H1 (cell line): ENCODE data around the gene ANKRD6. TPM values are rescaled to one million over a fixed set of nuclear protein-coding genes. Genes with fewer than 3 reads are reported as not detected.

ENCODE experiments used
- CTCF ChIA-PET: fragments of 300-600 bp; sonication (Branson Sonifier 250); formaldehyde crosslinking; loops from one replicate; lab custom pipeline; 2021; ENCODE audit not compliant: partially characterized antibody; lab: Charles Lee
- POLR2A ChIA-PET: fragments of 300-600 bp; sonication (Branson Sonifier 250); formaldehyde crosslinking; loops from one replicate; lab custom pipeline; 2021; ENCODE audit warnings: inconsistent platforms; ENCODE audit not compliant: partially characterized antibody; lab: Charles Lee
- DNase-seq, 2 experiments: peaks; one replicate each; pipeline versions ENCODE4 v3.0.0 to v3.0.0-alpha.2; 2010 to 2022; ENCODE audit warnings: low spot score in 2 of 2, low read depth in 1 of 2, mixed read lengths in 1 of 2
- FAIRE-seq: peaks from 2 replicates; lab custom pipeline; 2011; peaks lifted over from hg19 to GRCh38; lab: Jason Lieb, UNC
- H2AFZ ChIP-seq: 2 replicates; pipeline ENCODE4 v1.8.1; 2012; ENCODE audit warnings: low read length, inconsistent platforms
- H2AK5ac ChIP-seq: 2 replicates; pipeline ENCODE4 v1.6.1; 2013; ENCODE audit warnings: low read depth, low read length
- H2BK120ac ChIP-seq: replicated peaks from 2 replicates; pipeline ENCODE3; 2013; ENCODE audit warnings: low read depth, low read length, inconsistent platforms
- H2BK12ac ChIP-seq: 2 replicates; pipeline ENCODE4 v1.6.1; 2013; ENCODE audit warnings: low read depth, low read length
- H2BK15ac ChIP-seq: 2 replicates; pipeline ENCODE4 v1.6.1; 2013; ENCODE audit warnings: low read length
- H2BK20ac ChIP-seq: 2 replicates; pipeline ENCODE4 v1.6.1; 2013; ENCODE audit warnings: low read length
- H2BK5ac ChIP-seq: 2 replicates; pipeline ENCODE4 v1.6.1; 2013; ENCODE audit warnings: low read depth, low read length
- H3K14ac ChIP-seq: 2 replicates; pipeline ENCODE4 v1.6.1; 2013; ENCODE audit warnings: inconsistent platforms; ENCODE audit not compliant: insufficient read length
- H3K18ac ChIP-seq: 2 replicates; pipeline ENCODE4 v1.6.1; 2013; ENCODE audit warnings: low read length; ENCODE audit errors: extremely low read depth
- H3K23ac ChIP-seq: 2 replicates; pipeline ENCODE4 v1.6.1; 2013; ENCODE audit warnings: inconsistent platforms; ENCODE audit not compliant: insufficient read length
- H3K23me2 ChIP-seq: 2 replicates; pipeline ENCODE4 v1.6.1; 2013; ENCODE audit warnings: low read depth, low read length
- H3K27ac ChIP-seq: 2 replicates; pipeline ENCODE4 v1.6.1; 2011; ENCODE audit warnings: low read depth, low read length, inconsistent platforms
- H3K27me3 ChIP-seq, 4 experiments: replicated peaks in 1 of 4; 1 replicate in 1 of 4; 2 replicates in 3 of 4; pipeline versions ENCODE4 v1.6.1 to v1.8.1; 2011 to 2013; ENCODE audit warnings: low read length in 3 of 4, mild to moderate bottlenecking in 3 of 4, inconsistent platforms in 2 of 4, mixed read lengths in 2 of 4, moderate library complexity in 1 of 4; ENCODE audit not compliant: control insufficient read depth in 3 of 4, insufficient read depth in 3 of 4; ENCODE audit errors: extremely low read depth in 1 of 4
- H3K36me3 ChIP-seq, 4 experiments: 2 replicates each; pipeline versions ENCODE4 v1.6.1 to v1.8.1; 2011 to 2013; ENCODE audit warnings: mild to moderate bottlenecking in 4 of 4, low read length in 3 of 4, moderate library complexity in 2 of 4, control low read depth in 1 of 4, inconsistent platforms in 1 of 4; ENCODE audit not compliant: insufficient read depth in 4 of 4, control insufficient read depth in 2 of 4
- H3K4ac ChIP-seq: replicated peaks from 2 replicates; pipeline ENCODE3; 2013; ENCODE audit warnings: low read length, low read depth, mixed read lengths, inconsistent platforms; ENCODE audit not compliant: insufficient read length
- H3K4me1 ChIP-seq, 4 experiments: replicated peaks in 1 of 4; 1 replicate in 1 of 4; 2 replicates in 3 of 4; pipeline versions ENCODE4 v1.6.1 to v1.8.1; 2011 to 2013; ENCODE audit warnings: low read length in 3 of 4, inconsistent platforms in 2 of 4, mixed read lengths in 1 of 4; ENCODE audit not compliant: insufficient read depth in 4 of 4, control insufficient read depth in 3 of 4
- H3K4me2 ChIP-seq, 2 experiments: 2 replicates each; pipeline versions ENCODE4 v1.6.1 to v1.8.1; 2011 to 2013; ENCODE audit warnings: low read depth in 2 of 2, low read length in 2 of 2, control low read depth in 1 of 2, inconsistent platforms in 1 of 2, mild to moderate bottlenecking in 1 of 2; ENCODE audit not compliant: insufficient read depth in 1 of 2
- H3K4me3 ChIP-seq, 4 experiments: fragments of 200-600, 300-600 bp in 1 of 4; sonication (generic), shearing (Covaris generic), sonication (Bioruptor Twin) in 1 of 4; 2 replicates each; pipeline versions ENCODE4 v1.5.1 to v1.8.1; 2011 to 2016; ENCODE audit warnings: low read length in 4 of 4, low read depth in 3 of 4, control low read depth in 2 of 4, inconsistent platforms in 2 of 4, mild to moderate bottlenecking in 2 of 4, mixed read lengths in 1 of 4, moderate library complexity in 1 of 4; ENCODE audit not compliant: insufficient read depth in 2 of 4; ENCODE audit errors: extremely low read depth in 1 of 4
- H3K56ac ChIP-seq: replicated peaks from 2 replicates; pipeline ENCODE3; 2013; ENCODE audit warnings: low read depth, mild to moderate bottlenecking, mixed read lengths, low read length, inconsistent platforms; ENCODE audit not compliant: insufficient read length
- H3K79me1 ChIP-seq: 2 replicates; pipeline ENCODE4 v1.6.1; 2013; ENCODE audit warnings: low read depth, low read length, control low read depth
- H3K79me2 ChIP-seq, 2 experiments: 2 replicates each; pipeline versions ENCODE4 v1.6.1 to v1.8.1; 2012 to 2013; ENCODE audit warnings: low read length in 2 of 2, mild to moderate bottlenecking in 2 of 2, inconsistent platforms in 1 of 2; ENCODE audit not compliant: insufficient read depth in 2 of 2, control insufficient read depth in 1 of 2
- H3K9ac ChIP-seq, 4 experiments: replicated peaks in 1 of 4; 1 replicate in 1 of 4; 2 replicates in 3 of 4; pipeline versions ENCODE4 v1.6.1 to v1.8.1; 2011 to 2013; ENCODE audit warnings: low read depth in 3 of 4, low read length in 3 of 4, control low read depth in 2 of 4, mild to moderate bottlenecking in 2 of 4, moderate library complexity in 2 of 4, inconsistent platforms in 1 of 4; ENCODE audit errors: extremely low read depth in 1 of 4
- H3K9me3 ChIP-seq, 2 experiments: 2 replicates each; pipeline versions ENCODE4 v1.6.1 to v1.8.1; 2012 to 2013; ENCODE audit warnings: mild to moderate bottlenecking in 2 of 2, moderate library complexity in 2 of 2, control low read depth in 1 of 2, inconsistent platforms in 1 of 2, low read depth in 1 of 2, low read length in 1 of 2, mixed read lengths in 1 of 2; ENCODE audit not compliant: insufficient read depth in 2 of 2
- H4K20me1 ChIP-seq, 2 experiments: replicated peaks in 1 of 2; 2 replicates each; pipeline versions ENCODE3 to v1.8.1; 2011 to 2013; ENCODE audit warnings: inconsistent platforms in 2 of 2, low read length in 2 of 2, mild to moderate bottlenecking in 1 of 2; ENCODE audit not compliant: insufficient read depth in 2 of 2, control insufficient read depth in 1 of 2
- H4K5ac ChIP-seq: 2 replicates; pipeline ENCODE4 v1.6.1; 2013; ENCODE audit warnings: low read length, low read depth, mixed read lengths, inconsistent platforms; ENCODE audit not compliant: insufficient read length
- H4K8ac ChIP-seq: 2 replicates; pipeline ENCODE4 v1.8.0; 2013; ENCODE audit warnings: mild to moderate bottlenecking, moderate library complexity, low read length, inconsistent platforms; ENCODE audit not compliant: insufficient read depth; ENCODE audit errors: extremely low read depth
- H4K91ac ChIP-seq: replicated peaks from 2 replicates; pipeline ENCODE3; 2013; ENCODE audit warnings: low read length, mixed read lengths, inconsistent platforms; ENCODE audit not compliant: insufficient read length
- CEBPB ChIP-seq: IDR thresholded peaks from 2 replicates; pipeline ENCODE4 v1.6.1; 2012; ENCODE audit warnings: low read depth, low read length
- FOSL1 ChIP-seq: IDR thresholded peaks from 2 replicates; pipeline ENCODE4 v1.6.1; 2011; ENCODE audit warnings: mild to moderate bottlenecking, low read depth, low read length, moderate library complexity; ENCODE audit not compliant: insufficient read depth
- KDM1A ChIP-seq: fragments of 200-600, 300-600 bp; sonication (generic); IDR thresholded peaks from 2 replicates; pipeline ENCODE4 v1.7.1; 2016; ENCODE audit warnings: mild to moderate bottlenecking, low read length, borderline replicate concordance
- MAX ChIP-seq: IDR thresholded peaks from 2 replicates; pipeline ENCODE4 v1.6.1; 2012; ENCODE audit warnings: inconsistent platforms
- RAD21 ChIP-seq, 2 experiments: IDR thresholded peaks in 1 of 2; conservative IDR thresholded peaks in 1 of 2; 2 replicates each; pipeline ENCODE4 v1.6.1; 2011; ENCODE audit warnings: low read depth in 2 of 2, low read length in 2 of 2, improper control_type of control experiment in 1 of 2, inconsistent platforms in 1 of 2, mild to moderate bottlenecking in 1 of 2, moderate library complexity in 1 of 2
- SP2 ChIP-seq: IDR thresholded peaks from 2 replicates; pipeline ENCODE4 v1.6.1; 2012; ENCODE audit warnings: mild to moderate bottlenecking, low read length, inconsistent platforms
- WGBS, 2 experiments: shearing (Covaris generic) in 1 of 2; methylation state at CpG; one replicate each; pipeline versions ENCODE4 v1.1.6 to v1.1.7; 2013 to 2015; ENCODE audit warnings: low lambda C conversion rate in 2 of 2, mixed read lengths in 2 of 2, inconsistent platforms in 1 of 2, low coverage in 1 of 2, missing lambda C conversion rate in 1 of 2; ENCODE audit not compliant: insufficient replicate concordance in 2 of 2, insufficient coverage in 1 of 2, insufficient read length in 1 of 2; ENCODE audit errors: extremely low coverage in 1 of 2, missing lambda C conversion rate in 1 of 2; 5-methylcytosine and 5-hydroxymethylcytosine counted together
- polyA plus RNA-seq, 7 experiments: library from polyadenylated mRNA; depleted of rRNA in 3 of 7; stranded (reverse) in 5 of 7; unstranded in 2 of 7; fragments of >200 nt in 5 of 7; fragments of 200-250 nt in 2 of 7; gene quantifications; 1 replicate in 5 of 7; 2 replicates in 1 of 7; 4 replicates in 1 of 7; pipeline versions ENCODE4 v1.2.1 to v1.2.3, GENCODE V29; 2011 to 2013; ENCODE audit warnings: missing spikeins in 2 of 7, mixed read lengths in 2 of 7
- total RNA-seq: library from RNA; stranded (reverse); fragmentation: NEBNext Ultra II Directional; extraction: Animal tissue kit (Norgen Biotek cat#: 25700); gene quantifications from 2 replicates; pipeline ENCODE4 v1.2.1, GENCODE V29; 2021
- TF ChIP-seq, protein P1 (sequence below), 3 experiments: IDR thresholded peaks; 1 replicate in 2 of 3; 2 replicates in 1 of 3; pipeline versions ENCODE4 v1.5.1 to v1.6.1; 2011; ENCODE audit warnings: low read length in 3 of 3, mild to moderate bottlenecking in 3 of 3, inconsistent platforms in 2 of 3, low read depth in 1 of 3, moderate library complexity in 1 of 3; ENCODE audit not compliant: insufficient read depth in 1 of 3; ENCODE audit errors: control extremely low read depth in 1 of 3

Gene ANKRD6
- total and polyA plus RNA-seq, 2 of the 8 experiments (the other 6 are each of a cell fraction or from before 2014, with no cell fraction given), result 5.9 to 12.8 TPM

GRCh38 chr6:89415185-89415584, 17.8 kb upstream of the ANKRD6 start:
- CTCF ChIA-PET, result interaction anchor here (0.8 to 4.5 kb wide), 6 partner anchors 16 to 247 kb away, joined by 3 to 25 read pairs (median 11); no protein-coding TSS in a partner anchor

More at GRCh38 chr6:89415185-89415584, 17.8 kb upstream of the ANKRD6 start:
- no peak overlapping the region for H2AFZ ChIP-seq
- no peak for DNase-seq
- H3K9ac ChIP-seq, result no peak overlapping the region
- 70% methylated on average over 2 of the region's 2 CpGs; no CpG with 5 or more reads in 1 of the 2 experiments for WGBS, 2 experiments
- H3K18ac ChIP-seq, result no peak overlapping the region
- H3K79me1 ChIP-seq, result no peaks in the 10 kb centered on the region; the same call in 1 of the 2 replicates
- no peak for FAIRE-seq
- peaks cover 2 to 19% (median 16%) of the 10 kb centered on the region in 4 experiments for H3K27me3 ChIP-seq
- H2BK12ac ChIP-seq, result no peak overlapping the region
- POLR2A ChIA-PET, result interaction anchor here (0.7 kb wide), 1 partner anchor 298 kb away, joined by 4 read pairs; no protein-coding TSS in a partner anchor
- H3K4ac ChIP-seq, result no peak overlapping the region
- H4K5ac ChIP-seq, result no peak overlapping the region
- no peak overlapping the region for H2BK120ac ChIP-seq
- H3K23ac ChIP-seq, result no peak overlapping the region
- no peak overlapping the region for H3K4me2 ChIP-seq
- no peak overlapping the region for H2BK5ac ChIP-seq
- no peaks in the 10 kb centered on the region for H4K20me1 ChIP-seq
- no peaks in the 10 kb centered on the region for H3K36me3 ChIP-seq
- H4K8ac ChIP-seq, result no peak overlapping the region
- no peak overlapping the region for H2BK20ac ChIP-seq
- no peak overlapping the region for H3K56ac ChIP-seq
- H4K91ac ChIP-seq, result no peak overlapping the region
- no peaks in the 10 kb centered on the region for H3K79me2 ChIP-seq
- H2BK15ac ChIP-seq, result no peak overlapping the region
- TF ChIP-seq MAX (no peak), CEBPB (no peak), KDM1A (no peak), FOSL1 (no peak), RAD21 (IDR thresholded peaks at IDR 0.05 in 1 of 2, conservative IDR thresholded peaks at IDR 0.05 in 1 of 2; ENCODE audit: low read depth in 2 of 2, low read length in 2 of 2) (no peak), SP2 (no peak)
- TF ChIP-seq, protein P1, sequence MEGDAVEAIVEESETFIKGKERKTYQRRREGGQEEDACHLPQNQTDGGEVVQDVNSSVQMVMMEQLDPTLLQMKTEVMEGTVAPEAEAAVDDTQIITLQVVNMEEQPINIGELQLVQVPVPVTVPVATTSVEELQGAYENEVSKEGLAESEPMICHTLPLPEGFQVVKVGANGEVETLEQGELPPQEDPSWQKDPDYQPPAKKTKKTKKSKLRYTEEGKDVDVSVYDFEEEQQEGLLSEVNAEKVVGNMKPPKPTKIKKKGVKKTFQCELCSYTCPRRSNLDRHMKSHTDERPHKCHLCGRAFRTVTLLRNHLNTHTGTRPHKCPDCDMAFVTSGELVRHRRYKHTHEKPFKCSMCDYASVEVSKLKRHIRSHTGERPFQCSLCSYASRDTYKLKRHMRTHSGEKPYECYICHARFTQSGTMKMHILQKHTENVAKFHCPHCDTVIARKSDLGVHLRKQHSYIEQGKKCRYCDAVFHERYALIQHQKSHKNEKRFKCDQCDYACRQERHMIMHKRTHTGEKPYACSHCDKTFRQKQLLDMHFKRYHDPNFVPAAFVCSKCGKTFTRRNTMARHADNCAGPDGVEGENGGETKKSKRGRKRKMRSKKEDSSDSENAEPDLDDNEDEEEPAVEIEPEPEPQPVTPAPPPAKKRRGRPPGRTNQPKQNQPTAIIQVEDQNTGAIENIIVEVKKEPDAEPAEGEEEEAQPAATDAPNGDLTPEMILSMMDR (IDR thresholded peaks at IDR 0.05; ENCODE audit: control extremely low read depth in 1 of 3, insufficient read depth in 1 of 3, low read depth in 1 of 3, low read length in 3 of 3), result no peak
- H3K14ac ChIP-seq, result no peak overlapping the region
- H3K23me2 ChIP-seq, result peaks cover 15% of the 10 kb centered on the region
- no peaks in the 10 kb centered on the region for H3K9me3 ChIP-seq
- H3K4me3 ChIP-seq, result no peak overlapping the region
- H3K4me1 ChIP-seq, result peaks cover 4 to 7% (median 5%) of the 10 kb centered on the region in 4 experiments; a peak in 6 of 7 replicates
- H2AK5ac ChIP-seq, result no peak overlapping the region
- no peak overlapping the region for H3K27ac ChIP-seq
